ENCODE data around the gene LSP1.

DNA sequence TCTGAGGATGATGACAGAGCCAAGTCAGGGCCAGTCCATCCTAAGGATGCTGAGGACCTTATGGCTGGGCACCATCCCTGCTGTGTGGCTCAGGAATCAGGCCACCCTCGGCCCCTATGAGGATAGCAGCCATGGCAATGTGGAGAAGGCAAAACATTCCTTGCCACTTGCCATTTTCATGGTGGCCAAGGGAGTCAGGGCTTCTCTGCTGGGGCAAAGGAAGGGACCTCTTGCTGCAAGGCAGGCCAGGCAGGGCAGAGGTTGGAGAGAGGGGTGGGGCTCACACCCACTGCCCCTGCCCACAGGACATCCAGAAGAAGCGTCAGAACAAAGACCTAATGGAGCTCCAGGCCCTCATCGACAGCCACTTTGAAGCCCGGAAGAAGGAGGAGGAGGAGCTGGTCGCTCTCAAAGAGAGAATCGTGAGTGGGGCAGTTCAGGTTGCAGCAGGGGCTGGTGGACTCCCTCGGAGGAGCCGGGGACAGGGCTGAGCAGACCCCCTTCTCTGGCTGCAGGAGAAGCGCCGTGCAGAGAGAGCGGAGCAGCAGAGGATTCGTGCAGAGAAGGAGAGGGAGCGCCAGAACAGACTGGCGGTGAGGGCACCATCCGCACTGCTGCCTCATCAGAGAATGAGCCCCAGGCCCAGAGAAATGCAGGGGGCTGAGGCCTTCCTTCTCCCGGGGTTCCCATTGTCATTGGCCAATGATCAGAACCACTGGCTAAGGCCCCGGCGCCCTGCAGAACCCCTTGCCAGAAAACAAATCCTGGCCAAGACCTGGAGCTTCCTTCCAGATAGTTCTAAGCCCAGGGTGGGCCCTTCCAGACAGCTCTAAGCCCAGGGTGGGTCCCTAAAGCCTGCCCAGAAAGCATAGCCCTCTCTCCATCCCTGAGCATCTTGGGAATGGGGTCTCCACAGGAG, 80.8 kb downstream of the LSP1 start:
- TF ChIP-seq, protein P1, sequence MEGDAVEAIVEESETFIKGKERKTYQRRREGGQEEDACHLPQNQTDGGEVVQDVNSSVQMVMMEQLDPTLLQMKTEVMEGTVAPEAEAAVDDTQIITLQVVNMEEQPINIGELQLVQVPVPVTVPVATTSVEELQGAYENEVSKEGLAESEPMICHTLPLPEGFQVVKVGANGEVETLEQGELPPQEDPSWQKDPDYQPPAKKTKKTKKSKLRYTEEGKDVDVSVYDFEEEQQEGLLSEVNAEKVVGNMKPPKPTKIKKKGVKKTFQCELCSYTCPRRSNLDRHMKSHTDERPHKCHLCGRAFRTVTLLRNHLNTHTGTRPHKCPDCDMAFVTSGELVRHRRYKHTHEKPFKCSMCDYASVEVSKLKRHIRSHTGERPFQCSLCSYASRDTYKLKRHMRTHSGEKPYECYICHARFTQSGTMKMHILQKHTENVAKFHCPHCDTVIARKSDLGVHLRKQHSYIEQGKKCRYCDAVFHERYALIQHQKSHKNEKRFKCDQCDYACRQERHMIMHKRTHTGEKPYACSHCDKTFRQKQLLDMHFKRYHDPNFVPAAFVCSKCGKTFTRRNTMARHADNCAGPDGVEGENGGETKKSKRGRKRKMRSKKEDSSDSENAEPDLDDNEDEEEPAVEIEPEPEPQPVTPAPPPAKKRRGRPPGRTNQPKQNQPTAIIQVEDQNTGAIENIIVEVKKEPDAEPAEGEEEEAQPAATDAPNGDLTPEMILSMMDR (IDR thresholded peaks at IDR 0.05): no peak
- no peak for TF ChIP-seq POLR2A (IDR thresholded peaks at IDR 0.05)

Measured in adrenal gland (tissue), 5 donors.